IPS-18a (cell line): ENCODE data around the gene EML4.

ENCODE experiments used
- H3K27ac ChIP-seq: one replicate; pipeline ENCODE4 v1.5.1; 2013; ENCODE audit warnings: low read length
- H3K27me3 ChIP-seq: one replicate; pipeline ENCODE4 v1.6.1; 2013; ENCODE audit warnings: mild to moderate bottlenecking, low read length; ENCODE audit not compliant: control insufficient read depth, insufficient read depth
- H3K36me3 ChIP-seq: one replicate; pipeline ENCODE4 v1.6.1; 2013; ENCODE audit warnings: low read depth, low read length; ENCODE audit not compliant: control insufficient read depth
- H3K4me1 ChIP-seq: one replicate; pipeline ENCODE4 v1.6.1; 2013; ENCODE audit warnings: low read depth, low read length; ENCODE audit not compliant: control insufficient read depth
- H3K4me3 ChIP-seq: one replicate; pipeline ENCODE4 v1.5.1; 2013; ENCODE audit warnings: low read length
- H3K9ac ChIP-seq: one replicate; pipeline ENCODE4 v1.6.1; 2013; ENCODE audit warnings: mild to moderate bottlenecking, low read length, moderate library complexity
- H3K9me3 ChIP-seq: one replicate; pipeline ENCODE4 v1.6.1; 2013; ENCODE audit warnings: low read depth, low read length; ENCODE audit not compliant: control insufficient read depth

EML4 gene

GRCh38 chr2:42182654-42183308 is 13.6 kb downstream of the EML4 start:
- H3K27ac ChIP-seq, result no peak overlapping the region
- H3K4me1 ChIP-seq, result no peaks in the 10 kb centered on the region
- no peaks in the 10 kb centered on the region for H3K9me3 ChIP-seq
- H3K27me3 ChIP-seq, result no peaks in the 10 kb centered on the region
- H3K36me3 ChIP-seq, result no peaks in the 10 kb centered on the region
- H3K9ac ChIP-seq, result no peak overlapping the region
- no peak overlapping the region for H3K4me3 ChIP-seq

GRCh38 chr2:42183775-42184174 is 14.6 kb downstream of the EML4 start:
- H3K27ac ChIP-seq, result no peak overlapping the region
- H3K27me3 ChIP-seq, result no peaks in the 10 kb centered on the region
- H3K36me3 ChIP-seq, result no peaks in the 10 kb centered on the region
- no peaks in the 10 kb centered on the region for H3K4me1 ChIP-seq
- H3K4me3 ChIP-seq, result no peak overlapping the region
- H3K9ac ChIP-seq, result no peak overlapping the region
- H3K9me3 ChIP-seq, result no peaks in the 10 kb centered on the region

- Histone ChIP-seq H3K27ac (no peak overlapping the region), H3K27me3 (no peaks in the 10 kb centered on the region), H3K9me3 (no peaks in the 10 kb centered on the region), H3K4me1 (no peaks in the 10 kb centered on the region), H3K4me3 (no peak overlapping the region), H3K9ac (no peak overlapping the region), H3K36me3 (no peaks in the 10 kb centered on the region)
These were observed 15.2 kb downstream of the EML4 start for GRCh38 chr2:42184346-42184745.

GRCh38 chr2:42185220-42185921 is 16.2 kb downstream of the EML4 start:
- Histone ChIP-seq H3K9ac (no peak overlapping the region), H3K27ac (no peak overlapping the region), H3K9me3 (no peaks in the 10 kb centered on the region), H3K4me3 (no peak overlapping the region), H3K36me3 (no peaks in the 10 kb centered on the region), H3K27me3 (no peaks in the 10 kb centered on the region), H3K4me1 (no peaks in the 10 kb centered on the region)

GRCh38 chr2:42186366-42186765 is 17.2 kb downstream of the EML4 start:
- Histone ChIP-seq H3K4me3 (no peak overlapping the region), H3K27ac (no peak overlapping the region), H3K9ac (no peak overlapping the region), H3K9me3 (no peaks in the 10 kb centered on the region), H3K27me3 (no peaks in the 10 kb centered on the region), H3K4me1 (no peaks in the 10 kb centered on the region), H3K36me3 (no peaks in the 10 kb centered on the region)

GRCh38 chr2:42186945-42187632 is 17.9 kb downstream of the EML4 start:
- H3K4me1 ChIP-seq, result no peaks in the 10 kb centered on the region
- no peaks in the 10 kb centered on the region for H3K36me3 ChIP-seq
- no peak overlapping the region for H3K9ac ChIP-seq
- no peak overlapping the region for H3K4me3 ChIP-seq
- no peak overlapping the region for H3K27ac ChIP-seq
- no peaks in the 10 kb centered on the region for H3K27me3 ChIP-seq
- no peaks in the 10 kb centered on the region for H3K9me3 ChIP-seq

GRCh38 chr2:42187886-42188285 is 18.7 kb downstream of the EML4 start:
- no peaks in the 10 kb centered on the region for H3K36me3 ChIP-seq
- H3K27ac ChIP-seq, result no peak overlapping the region
- H3K9me3 ChIP-seq, result no peaks in the 10 kb centered on the region
- no peaks in the 10 kb centered on the region for H3K27me3 ChIP-seq
- H3K4me3 ChIP-seq, result no peak overlapping the region
- H3K9ac ChIP-seq, result no peak overlapping the region
- H3K4me1 ChIP-seq, result no peaks in the 10 kb centered on the region

- Histone ChIP-seq H3K27ac (no peak overlapping the region), H3K27me3 (no peaks in the 10 kb centered on the region), H3K4me3 (no peak overlapping the region), H3K4me1 (no peaks in the 10 kb centered on the region), H3K9me3 (no peaks in the 10 kb centered on the region), H3K9ac (no peak overlapping the region), H3K36me3 (no peaks in the 10 kb centered on the region)
These were observed 20.0 kb downstream of the EML4 start for GRCh38 chr2:42189235-42189566.

GRCh38 chr2:42190191-42190590 is 21.0 kb downstream of the EML4 start:
- H3K36me3 ChIP-seq, result no peaks in the 10 kb centered on the region
- no peak overlapping the region for H3K4me3 ChIP-seq
- H3K9ac ChIP-seq, result no peak overlapping the region
- H3K9me3 ChIP-seq, result no peaks in the 10 kb centered on the region
- no peaks in the 10 kb centered on the region for H3K4me1 ChIP-seq
- no peaks in the 10 kb centered on the region for H3K27me3 ChIP-seq
- H3K27ac ChIP-seq, result no peak overlapping the region

GRCh38 chr2:42191285-42192009 is 22.3 kb downstream of the EML4 start:
- Histone ChIP-seq H3K36me3 (no peaks in the 10 kb centered on the region), H3K27ac (no peak overlapping the region)

GRCh38 chr2:42192010-42192373 is 22.8 kb downstream of the EML4 start:
- Histone ChIP-seq H3K27me3 (no peaks in the 10 kb centered on the region), H3K9ac (no peak overlapping the region), H3K27ac (no peak overlapping the region), H3K36me3 (no peaks in the 10 kb centered on the region), H3K9me3 (no peaks in the 10 kb centered on the region), H3K4me1 (peaks cover 5% of the 10 kb centered on the region), H3K4me3 (no peak overlapping the region)

More at GRCh38 chr2:42191285-42192009, 22.3 kb downstream of the EML4 start:
- no peak overlapping the region for H3K4me3 ChIP-seq
- H3K4me1 ChIP-seq, result peaks cover 3% of the 10 kb centered on the region
- H3K27me3 ChIP-seq, result no peaks in the 10 kb centered on the region
- H3K9ac ChIP-seq, result no peak overlapping the region
- no peaks in the 10 kb centered on the region for H3K9me3 ChIP-seq
